ENCODE data around the gene NAP1L1.
A peak's percentile ranks its signal among the peaks of the same experiment; 100 is the strongest.
"Not testable (repeated sequence)": the region's sequence is repeated elsewhere in the genome, so short reads cannot be mapped to it uniquely, and the experiment has no call there.

NAP1L1 gene

DNA sequence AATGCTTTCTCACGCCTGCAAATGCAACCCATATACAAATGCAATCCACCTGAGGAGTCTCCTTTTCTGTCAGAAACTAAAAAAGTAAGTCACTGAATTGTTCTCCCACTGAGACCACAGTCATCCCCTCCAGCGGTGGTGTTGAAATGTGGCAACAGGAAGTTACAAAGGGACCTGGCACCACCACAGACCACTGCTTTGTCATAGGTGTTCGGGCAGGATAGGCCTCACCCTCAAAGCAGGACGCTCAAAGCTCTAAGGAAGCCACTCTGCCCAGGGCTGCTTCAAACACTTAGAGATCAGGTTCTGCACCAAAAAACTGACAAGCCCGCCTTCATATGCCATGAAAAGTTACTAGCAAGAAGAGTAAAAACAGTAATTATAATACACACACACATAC, 64.2 kb downstream of the NAP1L1 start:
- DNase-seq, result peak; percentile 35 to 59

DNA sequence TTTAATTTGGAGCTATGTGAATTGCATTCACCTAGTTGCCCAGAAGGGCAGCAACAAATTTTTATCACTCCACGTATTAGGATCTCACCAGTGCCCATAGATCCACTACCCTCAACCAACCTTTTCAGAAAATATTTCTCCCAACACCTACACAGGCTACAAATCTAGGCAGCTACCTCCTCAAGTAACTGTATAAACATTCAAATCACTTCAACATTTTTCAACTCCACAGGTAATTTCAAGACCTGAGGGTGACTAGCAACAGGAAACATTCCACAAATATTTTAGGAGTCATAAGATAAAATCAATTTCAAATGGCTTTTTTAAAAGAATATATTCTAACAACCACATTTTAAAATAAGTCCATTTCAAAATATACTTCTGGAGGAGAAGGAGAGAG, 65.8 kb downstream of the NAP1L1 start:
- no peak for DNase-seq

DNA sequence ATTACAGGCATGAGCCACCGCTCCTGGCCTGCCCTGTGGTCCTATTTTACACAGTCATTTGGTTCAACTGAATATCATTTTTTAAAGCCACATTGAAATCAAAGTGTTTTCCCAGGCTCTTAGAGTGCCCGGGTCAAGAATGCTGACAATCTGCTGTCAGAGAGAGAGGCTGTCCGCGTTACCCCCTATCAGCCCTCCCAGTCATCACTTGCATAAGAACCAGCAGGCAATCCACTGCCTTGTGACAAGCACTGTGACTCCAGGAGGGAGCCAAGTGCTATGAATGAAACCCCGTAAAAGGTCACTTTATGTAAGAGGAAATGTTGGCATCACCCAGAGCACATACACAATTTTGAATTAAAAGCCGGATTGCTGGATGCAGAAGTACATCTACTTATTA, 66.4 kb downstream of the NAP1L1 start:
- DNase-seq, result no peak

DNA sequence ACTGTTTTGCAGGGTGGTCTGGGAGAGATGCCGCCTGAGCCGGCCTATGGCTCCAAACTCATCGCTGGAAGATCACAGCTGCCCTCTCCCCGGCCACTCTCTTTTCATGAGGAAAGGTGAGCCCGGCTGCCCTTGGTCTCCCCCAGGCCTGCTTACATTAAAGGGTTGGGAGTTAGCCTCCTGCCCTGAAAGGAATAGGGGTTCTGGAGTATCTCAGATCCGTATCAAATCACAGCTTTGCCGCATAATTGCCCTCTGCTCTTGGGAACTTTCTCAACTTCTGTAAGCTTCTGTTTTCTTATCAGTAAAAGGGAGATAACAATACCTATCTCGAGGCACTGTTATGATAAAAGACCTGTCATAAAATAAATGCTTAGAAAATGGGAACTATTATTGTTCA, 70.5 kb downstream of the NAP1L1 start:
- DNase-seq, result no peak

DNA sequence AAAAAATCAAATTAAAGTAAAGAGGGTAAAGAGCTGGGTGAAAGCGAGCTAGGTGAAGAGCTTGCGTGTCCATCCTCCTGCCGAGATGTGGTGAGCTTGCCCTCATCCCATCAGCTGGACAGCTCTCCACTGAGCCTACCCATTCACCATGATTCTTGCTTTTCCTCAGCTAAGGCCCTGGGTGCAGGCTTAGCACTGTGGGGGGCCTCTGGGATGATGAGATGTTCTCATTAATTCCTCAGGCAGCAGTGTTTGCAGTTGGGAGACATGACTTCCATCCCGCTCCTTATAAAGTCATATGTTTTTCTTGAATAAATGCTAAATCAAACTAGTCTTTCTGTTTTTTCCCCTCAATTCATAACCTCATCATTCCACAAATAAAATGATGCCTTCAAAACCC, 70.9 kb downstream of the NAP1L1 start:
- DNase-seq, result no peak

DNA sequence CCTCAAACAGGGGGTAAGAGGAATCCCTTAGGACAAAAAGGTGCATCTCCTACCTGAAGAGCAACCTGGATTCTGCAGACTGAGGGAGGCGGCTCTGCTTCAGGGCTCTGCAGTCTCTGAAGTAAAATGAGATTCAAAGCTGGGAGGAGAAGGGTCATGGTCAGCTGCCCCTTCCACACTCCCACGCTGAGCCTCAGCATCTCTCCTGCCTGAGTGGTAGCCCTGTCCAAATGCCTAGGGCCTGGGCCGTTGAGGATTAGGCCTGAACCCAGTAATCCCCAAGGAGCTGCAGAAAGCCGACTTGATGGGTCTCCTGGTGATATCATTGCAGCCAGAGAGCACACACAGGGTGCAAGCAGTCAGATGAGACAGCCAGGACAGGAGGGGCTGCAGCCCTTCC, 71.8 kb downstream of the NAP1L1 start:
- DNase-seq, result no peak

DNA sequence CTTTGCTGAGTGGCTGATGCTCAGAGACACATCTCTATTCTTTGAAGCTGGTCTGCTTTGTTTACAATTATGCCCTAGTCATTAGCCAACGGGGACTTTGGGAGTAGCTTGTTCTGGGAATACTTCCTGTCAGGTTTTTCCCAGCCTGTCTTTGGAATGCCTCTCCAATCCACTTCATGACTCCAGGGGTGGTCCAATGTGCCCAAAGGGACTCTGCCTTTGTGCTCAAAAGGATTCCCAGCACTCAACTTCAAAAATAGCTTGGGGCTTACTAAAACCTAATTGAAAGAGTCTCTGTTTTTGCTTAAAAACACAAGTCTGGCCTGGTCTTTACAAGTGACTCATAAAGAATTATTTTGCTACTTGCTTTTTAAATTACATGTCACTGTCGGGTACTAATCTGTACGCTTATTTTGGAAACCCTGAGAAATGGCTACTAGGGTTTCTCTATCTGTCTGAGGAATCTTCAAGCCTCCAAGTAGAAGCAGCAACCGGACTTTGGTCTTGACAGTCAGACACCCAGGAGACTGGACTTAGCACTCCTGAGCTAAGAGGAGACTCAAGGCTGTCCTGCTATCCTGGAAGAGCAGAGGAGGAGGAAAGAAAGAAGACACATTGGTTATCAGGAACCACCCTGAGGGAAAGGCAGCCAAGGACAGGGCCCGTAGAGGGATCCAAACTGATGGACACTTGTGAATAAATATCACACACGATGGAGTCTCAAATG, 73.6 kb downstream of the NAP1L1 start:
- DNase-seq, result no peak

DNA sequence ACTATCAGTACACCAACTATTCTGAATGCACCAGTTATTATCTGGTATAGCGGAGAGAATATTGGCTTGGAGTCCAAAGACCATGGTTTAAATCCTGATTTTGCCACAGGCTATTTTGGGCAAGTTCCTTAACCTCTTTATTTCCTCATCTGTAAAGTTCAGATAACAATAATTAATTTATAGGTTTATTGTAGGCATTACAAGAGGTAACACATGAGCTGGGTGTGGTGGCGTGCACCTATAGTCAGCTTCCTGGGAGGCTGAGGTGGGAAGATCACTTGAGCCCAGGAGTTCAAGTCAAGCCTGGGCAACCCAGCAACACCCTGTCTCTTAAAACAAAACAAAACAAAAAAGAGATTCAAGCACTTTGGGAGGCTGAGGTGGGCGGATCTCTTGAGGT, 76.1 kb downstream of the NAP1L1 start:
- no peak for DNase-seq

DNA sequence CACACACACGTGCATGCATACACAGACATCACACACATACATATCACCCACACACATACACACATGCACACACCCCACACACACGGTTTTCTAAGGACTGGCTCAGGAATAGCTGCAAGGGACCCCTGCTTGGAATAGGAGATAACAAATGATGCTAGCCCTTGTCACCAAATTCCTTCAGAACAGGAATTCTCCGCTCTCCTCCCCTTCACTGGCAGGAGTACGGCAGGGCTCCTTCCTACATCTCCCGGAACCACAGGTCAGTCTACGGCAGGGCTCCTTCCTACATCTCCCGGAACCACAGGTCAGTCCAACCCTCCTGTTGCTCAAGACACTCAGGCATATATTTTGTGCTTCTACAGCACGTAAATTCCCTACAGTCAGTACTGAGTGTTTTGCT, 76.8 kb downstream of the NAP1L1 start:
- no peak for DNase-seq

DNA sequence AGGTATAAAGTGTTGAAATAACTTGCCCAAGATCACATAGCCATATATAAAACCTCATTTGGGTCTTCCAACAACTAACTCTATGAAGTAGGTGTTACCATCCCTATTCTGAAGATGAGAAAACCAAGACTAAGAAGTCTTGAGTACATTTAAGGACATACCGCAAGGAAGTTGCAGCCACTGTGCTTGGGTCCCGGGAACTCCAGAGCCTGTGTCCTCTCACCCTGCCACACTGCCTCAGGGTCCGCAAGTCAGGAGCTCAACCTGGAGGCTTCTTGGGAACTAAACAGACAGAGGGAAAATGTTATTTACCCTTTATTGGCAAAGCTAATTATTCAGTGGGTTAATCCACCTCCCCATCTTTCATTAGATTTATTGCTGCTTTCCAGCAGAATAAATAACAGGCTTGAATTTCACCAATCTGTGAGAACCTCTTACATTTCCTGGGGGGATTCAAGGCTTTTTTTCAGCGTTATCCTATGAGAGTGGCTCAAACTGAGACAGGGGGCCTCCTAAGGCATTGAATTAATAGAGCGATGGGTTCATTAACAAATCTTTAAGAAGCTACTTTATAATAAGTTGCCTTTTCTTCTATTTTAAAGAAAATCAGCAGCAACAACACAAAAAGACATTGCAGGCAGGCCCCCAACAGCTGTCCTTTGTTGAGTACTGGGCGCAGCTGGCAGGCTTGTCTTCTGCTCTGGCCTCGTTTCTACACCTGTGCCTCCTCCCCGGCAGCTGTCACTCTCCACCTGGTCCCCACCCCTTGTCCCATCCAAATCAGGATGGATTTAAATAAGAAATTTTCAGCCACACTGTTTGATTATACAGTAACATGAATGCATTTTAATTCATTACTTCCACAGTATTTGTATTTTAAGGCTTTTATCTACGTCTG, 78.2 kb downstream of the NAP1L1 start:
- no peak for DNase-seq

DNA sequence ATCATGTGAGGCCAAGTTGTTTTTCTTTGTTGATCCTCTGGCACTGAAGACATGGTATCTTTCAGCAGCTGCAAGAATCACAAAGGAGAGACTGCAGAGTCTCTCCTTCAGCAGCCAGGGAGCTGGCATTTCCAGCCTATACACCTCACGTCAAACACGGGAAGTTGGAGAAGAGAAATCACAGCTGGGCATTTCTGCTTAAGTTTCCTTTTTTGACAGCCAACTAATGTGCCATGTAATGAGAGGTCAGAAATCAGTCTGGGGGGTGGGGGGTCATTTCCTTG, 81.2 kb downstream of the NAP1L1 start:
- DNase-seq, result no peak

DNA sequence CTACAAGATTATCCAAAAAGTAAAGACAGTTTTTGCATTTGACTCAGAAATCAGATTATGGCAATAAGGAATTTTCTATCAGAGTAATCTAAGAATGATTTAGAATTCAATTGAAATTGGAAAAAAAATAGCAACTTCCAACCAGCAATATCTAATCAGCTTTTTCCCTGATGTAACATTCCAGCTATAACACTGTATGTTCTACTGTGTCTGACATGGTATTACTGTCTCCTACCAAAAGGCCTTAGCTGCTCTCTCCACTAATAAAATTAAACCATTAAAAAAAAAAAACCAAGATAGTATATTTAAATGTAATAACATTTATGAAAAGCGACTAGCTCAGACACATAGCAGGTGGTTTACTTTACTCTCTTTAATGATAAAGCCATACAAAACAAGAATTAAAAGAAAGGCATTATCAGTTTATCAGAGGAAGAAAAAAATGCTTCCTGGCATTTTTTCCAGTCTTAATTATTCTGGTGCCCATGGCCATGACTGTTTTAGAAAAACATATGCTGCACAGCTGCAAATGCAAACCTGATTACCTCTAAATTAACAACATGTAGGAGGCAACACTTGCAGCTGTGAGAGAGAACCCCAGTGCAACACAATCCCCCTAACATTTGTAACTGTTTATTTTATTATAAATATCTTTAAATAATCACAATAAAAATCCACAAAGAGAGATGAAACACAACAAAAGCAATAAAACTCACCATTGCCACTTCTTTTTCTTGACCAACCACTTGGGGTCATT, 81.7 kb downstream of the NAP1L1 start:
- no peak for DNase-seq

DNA sequence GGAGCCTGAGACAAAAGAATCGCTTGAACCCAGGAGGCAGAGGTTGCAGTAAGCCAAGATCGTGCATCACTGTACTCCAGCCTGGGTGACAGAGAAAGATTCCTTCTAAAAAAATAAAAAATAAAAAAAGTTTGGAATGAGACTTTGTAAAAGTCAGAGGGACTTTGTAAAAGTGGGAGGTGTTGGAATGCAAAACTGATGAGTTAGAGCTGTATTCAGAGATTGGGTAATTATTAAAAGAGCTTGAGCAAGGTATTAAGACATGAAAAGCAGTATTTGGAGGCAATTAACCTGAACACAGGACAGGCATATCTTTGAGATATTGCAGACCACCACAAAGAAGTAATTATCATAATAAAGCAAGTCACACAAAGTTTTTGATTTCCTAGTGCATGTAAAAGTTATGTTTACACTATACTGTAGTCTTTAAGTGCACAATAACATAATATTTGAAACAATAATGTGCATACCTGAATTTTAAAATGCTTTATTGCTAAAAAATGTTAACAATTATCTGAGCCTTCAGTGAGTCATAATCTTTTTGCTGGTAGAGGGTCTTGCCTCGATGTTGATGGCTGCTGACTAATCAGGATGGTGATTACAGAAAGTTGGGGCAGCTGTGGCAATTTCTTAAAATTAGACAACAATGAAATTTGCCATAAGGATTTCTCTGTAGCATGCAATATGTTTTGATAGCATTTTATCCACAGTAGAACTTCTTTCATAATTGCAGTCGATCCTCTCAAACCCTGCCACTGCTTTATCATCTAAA, 86.0 kb downstream of the NAP1L1 start:
- DNase-seq, result no peak

DNA sequence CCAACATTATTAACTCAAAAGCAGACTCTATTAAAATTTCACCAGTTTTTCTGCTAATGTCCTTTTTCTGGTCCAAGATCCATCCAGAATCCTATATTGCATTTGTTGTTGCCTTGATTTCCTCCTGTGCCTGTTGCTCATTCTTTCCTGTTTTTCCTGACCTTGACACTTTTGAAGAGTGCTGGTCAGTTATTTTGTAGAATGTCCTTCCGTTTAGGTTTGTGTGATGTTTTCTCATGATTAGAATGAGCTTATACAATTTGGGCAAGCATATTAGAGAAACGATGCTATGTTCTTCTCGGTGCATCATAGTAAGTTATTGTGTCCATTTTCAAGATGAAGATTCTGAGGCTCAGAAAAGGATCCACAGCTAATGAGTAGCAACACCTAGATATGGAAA, 86.8 kb downstream of the NAP1L1 start:
- no peak for DNase-seq

DNA sequence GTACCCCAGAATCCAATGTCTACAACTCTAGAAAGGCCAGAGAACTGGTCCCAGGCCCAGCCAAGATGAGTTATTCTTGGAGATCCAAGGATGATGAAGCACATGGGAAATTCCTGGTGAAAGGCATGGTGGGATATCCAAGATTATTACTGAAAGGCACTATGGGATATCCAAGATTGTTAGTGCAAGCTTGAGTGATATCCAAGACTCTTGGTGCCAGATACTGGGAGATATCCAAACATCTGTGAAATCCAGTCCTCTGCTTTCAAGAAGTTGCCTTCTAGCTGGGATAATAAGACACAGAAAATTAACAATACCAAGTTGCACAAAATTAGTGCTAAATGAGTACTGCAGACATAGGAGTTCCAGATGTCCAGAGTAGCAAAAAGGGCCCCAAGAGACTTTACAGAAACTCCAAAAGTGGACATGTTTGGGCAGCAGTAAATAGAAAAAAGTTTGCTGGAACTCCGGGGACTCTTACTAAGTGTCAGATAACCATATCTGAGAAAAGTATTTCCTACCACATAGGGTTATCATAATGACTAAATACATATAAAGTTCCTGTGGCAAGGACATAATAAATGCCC, 87.5 kb downstream of the NAP1L1 start:
- no peak for DNase-seq

DNA sequence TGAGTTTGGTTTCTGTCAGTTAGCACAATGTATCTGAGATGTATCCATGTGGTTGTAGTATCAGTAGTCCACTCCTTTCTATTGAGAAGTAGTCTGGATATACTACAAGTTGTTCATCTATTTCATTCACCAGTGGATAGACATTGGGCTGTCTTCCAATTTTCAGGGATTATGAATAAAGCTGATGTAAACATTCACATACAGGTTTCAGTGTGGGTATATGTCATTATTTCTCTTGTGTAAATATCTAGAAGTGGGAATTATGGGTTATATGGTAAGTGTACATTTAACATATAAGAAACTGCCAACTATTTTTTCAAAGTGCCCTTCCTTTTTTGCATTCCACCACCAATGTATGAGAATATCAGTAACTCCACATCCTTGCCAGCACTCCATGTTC, 88.8 kb downstream of the NAP1L1 start:
- DNase-seq, result no peak

DNA sequence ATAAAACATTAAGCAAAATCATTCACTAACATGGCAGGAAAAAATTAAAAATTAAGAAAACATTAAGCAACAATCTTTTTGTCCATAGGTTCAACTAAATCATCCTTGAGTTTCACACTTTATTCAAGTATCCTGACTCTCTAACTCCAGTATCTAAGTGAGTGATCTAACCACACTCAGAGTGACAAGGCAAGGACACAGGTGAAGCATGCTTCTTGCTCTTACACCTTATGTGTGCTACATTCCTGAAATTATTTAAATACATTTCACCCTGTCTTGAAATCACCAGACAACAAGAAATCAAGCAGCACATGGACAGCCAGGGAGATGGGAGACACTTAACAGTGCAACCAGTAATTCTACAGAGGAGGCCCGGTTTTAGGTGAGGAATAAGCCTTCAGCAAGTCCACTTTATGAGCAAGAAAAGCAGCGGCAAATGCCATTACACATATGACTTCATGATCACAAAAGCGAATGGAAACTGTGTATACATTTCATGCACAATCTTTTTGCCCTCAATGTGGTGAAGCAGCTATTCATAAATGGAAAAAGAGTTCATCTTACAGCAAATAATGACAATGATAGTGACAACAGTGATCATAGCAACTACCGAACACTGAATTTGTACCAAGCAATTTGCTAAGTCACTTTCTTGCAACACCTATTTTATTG, 90.3 kb downstream of the NAP1L1 start:
- DNase-seq, result no peak

DNA sequence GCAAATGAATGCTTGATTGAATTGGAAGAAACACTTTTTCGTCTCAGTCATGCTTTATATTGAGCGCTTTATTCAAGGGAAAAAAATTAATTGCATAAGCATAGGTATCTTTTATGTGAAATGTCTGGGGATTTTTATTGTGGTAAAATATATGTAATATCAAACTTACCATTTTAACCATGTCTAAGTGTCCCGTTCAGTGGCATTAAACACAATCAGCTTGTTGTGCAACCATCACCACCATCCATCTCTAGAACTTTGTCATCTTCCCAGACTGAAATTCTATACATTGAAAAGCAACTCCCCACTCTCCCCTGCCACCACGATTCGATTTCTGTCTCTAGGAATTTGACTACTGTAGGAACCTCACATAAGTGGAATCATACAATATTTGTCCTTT, 92.7 kb downstream of the NAP1L1 start:
- DNase-seq, result no peak

DNA sequence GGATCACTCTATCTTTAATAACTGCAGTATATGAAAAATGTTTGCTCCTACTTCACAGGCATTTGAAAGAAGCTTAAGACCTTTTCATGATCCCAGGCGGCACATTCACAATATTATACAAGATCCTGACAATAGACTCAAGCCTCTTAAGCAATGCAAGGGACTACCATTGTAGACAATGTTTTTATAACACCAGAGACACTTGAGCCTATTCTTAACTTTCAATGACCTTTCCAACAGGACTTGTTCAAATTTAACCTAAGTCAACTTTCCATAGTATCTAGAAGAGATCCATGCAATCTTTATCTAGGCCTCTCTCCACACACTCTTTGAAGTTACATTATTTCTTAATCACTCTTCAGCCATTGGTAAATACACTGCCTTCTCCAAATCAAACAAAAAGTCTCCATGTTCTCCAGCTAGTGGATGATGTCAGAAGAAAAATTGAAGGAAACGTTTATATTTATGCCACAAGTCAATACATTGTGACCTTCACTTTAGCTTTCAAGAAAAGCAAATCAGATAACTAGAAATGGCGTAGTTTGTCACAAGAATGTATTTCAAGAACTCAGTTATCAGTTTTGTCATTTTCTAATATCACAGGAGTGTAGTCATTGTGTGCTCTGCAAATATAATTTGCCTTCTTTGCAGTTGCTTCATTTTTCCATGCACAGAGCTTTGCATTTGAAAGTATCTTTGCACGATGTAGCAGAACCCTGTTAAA, 94.1 kb downstream of the NAP1L1 start:
- no peak for DNase-seq

DNA sequence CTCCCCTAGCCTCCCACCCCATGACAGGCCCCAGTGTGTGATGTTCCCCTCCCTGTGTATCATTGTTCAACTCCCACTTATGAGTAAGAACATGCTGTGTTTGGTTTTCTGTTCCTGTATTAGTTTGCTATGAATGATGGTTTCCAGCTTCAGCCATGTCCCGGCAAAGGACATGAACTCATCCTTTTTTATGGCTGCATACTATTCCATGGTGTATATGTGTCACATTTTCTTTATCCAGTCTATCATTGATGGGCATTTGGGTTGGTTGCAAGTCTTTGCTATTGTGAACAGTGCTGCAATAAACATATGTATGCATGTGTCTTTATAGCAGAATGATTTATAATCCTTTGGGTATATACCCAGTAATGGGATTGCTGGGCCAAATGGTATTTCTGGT, 96.8 kb downstream of the NAP1L1 start:
- DNase-seq, result not testable (repeated sequence)
